Measurements from ENCODE around the gene SLC48A1. TPM values are rescaled to one million over a fixed set of nuclear protein-coding genes. Genes with fewer than 3 reads are reported as not detected.
A peak's percentile ranks its signal among the peaks of the same experiment; 100 is the strongest.

SLC48A1 gene
- polyA plus RNA-seq, 1 donor from 2014 or later: 8.0 TPM

DNA sequence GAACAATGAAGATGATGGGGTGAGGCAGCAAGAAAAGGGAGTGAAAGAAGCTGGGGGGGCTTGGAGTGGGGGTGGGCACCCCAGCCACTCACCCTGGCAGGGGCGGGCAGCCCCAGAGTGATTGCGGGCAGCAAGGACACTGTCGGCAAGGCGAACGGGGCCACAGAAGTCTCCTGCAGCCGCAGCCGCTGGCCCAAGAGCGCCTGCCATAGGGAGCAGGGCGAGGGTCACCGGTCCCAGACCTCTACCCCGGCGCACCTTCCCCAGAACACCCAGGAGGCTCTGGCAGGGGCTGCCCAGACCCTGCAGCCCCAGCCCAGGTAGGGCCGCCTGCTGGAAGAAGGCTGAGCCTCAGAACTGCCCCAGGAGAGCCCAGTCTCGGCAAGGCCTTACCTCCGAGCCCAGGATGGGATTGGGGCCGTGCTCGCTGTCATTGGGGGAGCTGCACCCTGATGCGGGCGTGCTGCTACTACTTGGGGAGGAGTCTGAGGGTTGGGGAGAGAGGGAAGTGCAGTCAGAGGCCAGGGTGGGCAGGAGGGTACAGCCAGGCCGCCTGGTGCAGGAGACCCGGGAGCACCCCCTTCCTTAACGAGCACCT, 22.9 kb downstream of the SLC48A1 start:
- no peak for TF ChIP-seq MXI1 (conservative IDR thresholded peaks at IDR 0.05; ENCODE audit: poor library complexity, severe bottlenecking)
- TF ChIP-seq, protein P1, sequence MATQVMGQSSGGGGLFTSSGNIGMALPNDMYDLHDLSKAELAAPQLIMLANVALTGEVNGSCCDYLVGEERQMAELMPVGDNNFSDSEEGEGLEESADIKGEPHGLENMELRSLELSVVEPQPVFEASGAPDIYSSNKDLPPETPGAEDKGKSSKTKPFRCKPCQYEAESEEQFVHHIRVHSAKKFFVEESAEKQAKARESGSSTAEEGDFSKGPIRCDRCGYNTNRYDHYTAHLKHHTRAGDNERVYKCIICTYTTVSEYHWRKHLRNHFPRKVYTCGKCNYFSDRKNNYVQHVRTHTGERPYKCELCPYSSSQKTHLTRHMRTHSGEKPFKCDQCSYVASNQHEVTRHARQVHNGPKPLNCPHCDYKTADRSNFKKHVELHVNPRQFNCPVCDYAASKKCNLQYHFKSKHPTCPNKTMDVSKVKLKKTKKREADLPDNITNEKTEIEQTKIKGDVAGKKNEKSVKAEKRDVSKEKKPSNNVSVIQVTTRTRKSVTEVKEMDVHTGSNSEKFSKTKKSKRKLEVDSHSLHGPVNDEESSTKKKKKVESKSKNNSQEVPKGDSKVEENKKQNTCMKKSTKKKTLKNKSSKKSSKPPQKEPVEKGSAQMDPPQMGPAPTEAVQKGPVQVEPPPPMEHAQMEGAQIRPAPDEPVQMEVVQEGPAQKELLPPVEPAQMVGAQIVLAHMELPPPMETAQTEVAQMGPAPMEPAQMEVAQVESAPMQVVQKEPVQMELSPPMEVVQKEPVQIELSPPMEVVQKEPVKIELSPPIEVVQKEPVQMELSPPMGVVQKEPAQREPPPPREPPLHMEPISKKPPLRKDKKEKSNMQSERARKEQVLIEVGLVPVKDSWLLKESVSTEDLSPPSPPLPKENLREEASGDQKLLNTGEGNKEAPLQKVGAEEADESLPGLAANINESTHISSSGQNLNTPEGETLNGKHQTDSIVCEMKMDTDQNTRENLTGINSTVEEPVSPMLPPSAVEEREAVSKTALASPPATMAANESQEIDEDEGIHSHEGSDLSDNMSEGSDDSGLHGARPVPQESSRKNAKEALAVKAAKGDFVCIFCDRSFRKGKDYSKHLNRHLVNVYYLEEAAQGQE (IDR thresholded peaks at IDR 0.05; ENCODE audit: borderline replicate concordance): no peak
- TF ChIP-seq EZH2 (IDR thresholded peaks at IDR 0.05; ENCODE audit: borderline replicate concordance, insufficient read depth, low read length, poor library complexity, severe bottlenecking): no peak
- TF ChIP-seq, protein P2, sequence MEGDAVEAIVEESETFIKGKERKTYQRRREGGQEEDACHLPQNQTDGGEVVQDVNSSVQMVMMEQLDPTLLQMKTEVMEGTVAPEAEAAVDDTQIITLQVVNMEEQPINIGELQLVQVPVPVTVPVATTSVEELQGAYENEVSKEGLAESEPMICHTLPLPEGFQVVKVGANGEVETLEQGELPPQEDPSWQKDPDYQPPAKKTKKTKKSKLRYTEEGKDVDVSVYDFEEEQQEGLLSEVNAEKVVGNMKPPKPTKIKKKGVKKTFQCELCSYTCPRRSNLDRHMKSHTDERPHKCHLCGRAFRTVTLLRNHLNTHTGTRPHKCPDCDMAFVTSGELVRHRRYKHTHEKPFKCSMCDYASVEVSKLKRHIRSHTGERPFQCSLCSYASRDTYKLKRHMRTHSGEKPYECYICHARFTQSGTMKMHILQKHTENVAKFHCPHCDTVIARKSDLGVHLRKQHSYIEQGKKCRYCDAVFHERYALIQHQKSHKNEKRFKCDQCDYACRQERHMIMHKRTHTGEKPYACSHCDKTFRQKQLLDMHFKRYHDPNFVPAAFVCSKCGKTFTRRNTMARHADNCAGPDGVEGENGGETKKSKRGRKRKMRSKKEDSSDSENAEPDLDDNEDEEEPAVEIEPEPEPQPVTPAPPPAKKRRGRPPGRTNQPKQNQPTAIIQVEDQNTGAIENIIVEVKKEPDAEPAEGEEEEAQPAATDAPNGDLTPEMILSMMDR (IDR thresholded peaks at IDR 0.05; ENCODE audit: poor library complexity, severe bottlenecking): no peak
- TF ChIP-seq EP300 (conservative IDR thresholded peaks at IDR 0.05; ENCODE audit: poor library complexity, severe bottlenecking): no peak
- TF ChIP-seq SMC3 (conservative IDR thresholded peaks at IDR 0.05; ENCODE audit: poor library complexity): no peak
- H3F3A ChIP-seq (ENCODE audit: insufficient read depth, low read length, poor library complexity, severe bottlenecking): no peaks in the 10 kb centered on the region
- no peak overlapping the region for H3K4me3 ChIP-seq (ENCODE audit: low read length)
- no peaks in the 10 kb centered on the region for H4K20me1 ChIP-seq (ENCODE audit: insufficient read depth)
- H3K4me2 ChIP-seq (ENCODE audit: low read length): no peak overlapping the region
- H3K9me2 ChIP-seq (ENCODE audit: insufficient read depth, low read length): no peaks in the 10 kb centered on the region
- no peak overlapping the region for H2AFZ ChIP-seq (ENCODE audit: low read depth, low read length)
- H3K9ac ChIP-seq (ENCODE audit: low read length): no peak overlapping the region
- no peaks in the 10 kb centered on the region for H3K36me3 ChIP-seq (ENCODE audit: insufficient read depth, low read length)
- no peak overlapping the region for H3K27ac ChIP-seq (ENCODE audit: low read length)
- H3K27me3 ChIP-seq (ENCODE audit: insufficient read depth, low read depth, low read length): no peaks in the 10 kb centered on the region
- H3K9me3 ChIP-seq (ENCODE audit: low read length): no peaks in the 10 kb centered on the region
- H3K79me2 ChIP-seq (replicated peaks; ENCODE audit: insufficient read depth, low read length): no peaks in the 10 kb centered on the region

- Histone ChIP-seq H3F3A (ENCODE audit: insufficient read depth, low read length, poor library complexity, severe bottlenecking) (no peaks in the 10 kb centered on the region), H3K9me3 (ENCODE audit: low read length) (no peaks in the 10 kb centered on the region), H3K4me3 (ENCODE audit: low read length) (no peak overlapping the region), H2AFZ (ENCODE audit: low read depth, low read length) (no peak overlapping the region), H4K20me1 (ENCODE audit: insufficient read depth) (no peaks in the 10 kb centered on the region), H3K27me3 (ENCODE audit: insufficient read depth, low read depth, low read length) (no peaks in the 10 kb centered on the region), H3K9ac (ENCODE audit: low read length) (no peak overlapping the region), H3K36me3 (ENCODE audit: insufficient read depth, low read length) (no peaks in the 10 kb centered on the region), H3K4me2 (ENCODE audit: low read length) (no peak overlapping the region), H3K9me2 (ENCODE audit: insufficient read depth, low read length) (no peaks in the 10 kb centered on the region), H3K27ac (ENCODE audit: low read length) (no peak overlapping the region), H3K79me2 (replicated peaks; ENCODE audit: insufficient read depth, low read length) (no peaks in the 10 kb centered on the region)
- TF ChIP-seq SMC3 (conservative IDR thresholded peaks at IDR 0.05; ENCODE audit: poor library complexity) (peak; percentile 68), EP300 (conservative IDR thresholded peaks at IDR 0.05; ENCODE audit: poor library complexity, severe bottlenecking) (no peak), TAF1 (IDR thresholded peaks at IDR 0.05; ENCODE audit: low read depth) (no peak), MXI1 (conservative IDR thresholded peaks at IDR 0.05; ENCODE audit: poor library complexity, severe bottlenecking) (no peak), EZH2 (IDR thresholded peaks at IDR 0.05; ENCODE audit: borderline replicate concordance, insufficient read depth, low read length, poor library complexity, severe bottlenecking) (no peak), RAD21 (conservative IDR thresholded peaks at IDR 0.05) (peak; percentile 63)
- TF ChIP-seq, protein P1 (IDR thresholded peaks at IDR 0.05; ENCODE audit: borderline replicate concordance): no peak
- TF ChIP-seq, protein P2 (IDR thresholded peaks at IDR 0.05; ENCODE audit: poor library complexity, severe bottlenecking): peak; percentile 54
Measured at GRCh38 chr12:47797441-47797840, 24.4 kb downstream of the SLC48A1 start.
